ENCODE results near the gene CYREN.

The CYREN gene

DNA sequence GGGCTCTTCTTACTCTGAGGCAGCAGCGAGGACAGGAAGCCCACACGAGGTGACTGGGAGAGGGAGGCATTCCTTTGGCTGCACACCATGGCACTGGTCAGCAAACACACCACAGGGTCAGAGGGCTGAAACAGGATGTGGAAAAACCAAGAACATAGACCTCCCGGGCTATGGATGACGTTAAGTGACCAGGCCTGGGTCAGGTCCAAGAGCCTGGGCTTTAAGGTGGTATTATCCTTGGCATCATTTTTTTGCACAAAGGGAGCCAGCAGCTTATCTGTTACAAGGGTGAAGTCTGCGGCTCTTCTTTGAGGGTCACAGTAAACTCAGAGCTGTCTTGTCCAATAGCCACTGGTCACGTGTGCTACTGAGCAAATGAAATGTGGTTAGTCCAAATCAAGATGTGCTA lies 33.8 kb upstream of the CYREN start:
- TF ChIP-seq, protein P1, sequence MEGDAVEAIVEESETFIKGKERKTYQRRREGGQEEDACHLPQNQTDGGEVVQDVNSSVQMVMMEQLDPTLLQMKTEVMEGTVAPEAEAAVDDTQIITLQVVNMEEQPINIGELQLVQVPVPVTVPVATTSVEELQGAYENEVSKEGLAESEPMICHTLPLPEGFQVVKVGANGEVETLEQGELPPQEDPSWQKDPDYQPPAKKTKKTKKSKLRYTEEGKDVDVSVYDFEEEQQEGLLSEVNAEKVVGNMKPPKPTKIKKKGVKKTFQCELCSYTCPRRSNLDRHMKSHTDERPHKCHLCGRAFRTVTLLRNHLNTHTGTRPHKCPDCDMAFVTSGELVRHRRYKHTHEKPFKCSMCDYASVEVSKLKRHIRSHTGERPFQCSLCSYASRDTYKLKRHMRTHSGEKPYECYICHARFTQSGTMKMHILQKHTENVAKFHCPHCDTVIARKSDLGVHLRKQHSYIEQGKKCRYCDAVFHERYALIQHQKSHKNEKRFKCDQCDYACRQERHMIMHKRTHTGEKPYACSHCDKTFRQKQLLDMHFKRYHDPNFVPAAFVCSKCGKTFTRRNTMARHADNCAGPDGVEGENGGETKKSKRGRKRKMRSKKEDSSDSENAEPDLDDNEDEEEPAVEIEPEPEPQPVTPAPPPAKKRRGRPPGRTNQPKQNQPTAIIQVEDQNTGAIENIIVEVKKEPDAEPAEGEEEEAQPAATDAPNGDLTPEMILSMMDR (conservative IDR thresholded peaks at IDR 0.05), result no peak
- H3K27ac ChIP-seq, result no peak overlapping the region

DNA sequence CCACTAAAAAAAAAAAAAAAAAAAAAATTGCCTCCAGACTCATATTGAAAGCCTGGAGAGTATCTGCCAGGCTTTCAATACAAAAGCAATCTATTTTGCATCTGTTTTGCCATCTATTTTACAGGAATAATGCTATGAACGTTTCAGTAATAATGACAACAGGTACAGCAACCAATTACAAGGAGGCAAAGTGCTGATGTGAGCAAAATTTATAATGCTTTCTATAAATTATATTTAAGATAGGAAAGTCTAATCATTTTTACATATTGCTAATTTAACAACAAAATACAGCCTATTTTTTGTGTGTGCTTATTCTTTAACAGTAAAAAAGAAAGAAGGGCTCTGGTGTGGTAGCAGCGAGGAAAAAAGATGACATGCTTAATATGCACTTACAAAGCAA lies 30.8 kb upstream of the CYREN start:
- no peak overlapping the region for H3K27ac ChIP-seq
- TF ChIP-seq, protein P1 (conservative IDR thresholded peaks at IDR 0.05), result no peak

DNA sequence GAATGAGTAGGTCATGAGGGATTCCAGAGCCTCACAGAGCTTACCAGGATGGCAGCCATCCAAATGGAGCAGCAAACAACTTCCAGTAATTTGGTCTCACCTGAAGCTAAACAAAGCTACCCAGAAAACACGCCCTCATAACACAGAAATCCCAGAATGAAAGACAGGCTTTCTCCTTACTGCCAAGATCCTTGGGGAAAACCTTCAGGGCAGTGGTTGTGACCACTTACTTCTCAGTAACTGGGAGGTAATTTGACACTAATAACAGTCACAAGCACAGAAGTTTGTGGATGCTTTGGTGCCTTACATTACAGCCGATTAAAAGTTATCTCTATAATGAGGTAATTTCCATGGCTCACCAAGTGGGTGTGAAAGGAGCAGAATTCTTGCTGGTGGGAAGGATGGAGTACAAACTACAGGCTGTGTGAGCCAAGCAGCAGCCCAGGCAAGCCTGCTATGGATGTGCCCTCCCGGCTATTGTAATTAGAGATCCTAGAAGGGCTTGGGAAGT lies 30.4 kb upstream of the CYREN start:
- no peak overlapping the region for H3K27ac ChIP-seq
- TF ChIP-seq, protein P1 (conservative IDR thresholded peaks at IDR 0.05), result no peak

DNA sequence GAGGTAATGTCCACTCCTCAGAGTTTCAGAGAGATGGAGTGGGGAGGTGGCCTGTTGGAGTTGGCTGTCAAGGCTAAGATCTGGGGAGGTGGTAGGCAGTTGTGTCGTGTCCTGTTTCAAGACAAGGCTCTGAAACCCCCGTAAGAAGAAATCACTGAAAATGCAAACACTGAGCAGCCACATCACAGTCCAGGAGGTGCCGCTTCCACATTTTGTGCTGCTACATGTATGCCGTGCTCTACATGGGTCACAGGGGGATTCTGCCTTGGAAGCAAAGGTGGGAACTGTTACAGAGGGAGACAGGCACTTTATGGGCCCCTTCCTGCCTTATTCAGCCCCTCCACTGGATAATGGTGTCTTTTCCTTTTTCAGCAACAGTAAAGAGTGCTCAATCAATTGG lies 28.9 kb upstream of the CYREN start:
- no peak overlapping the region for H3K27ac ChIP-seq
- TF ChIP-seq, protein P1 (conservative IDR thresholded peaks at IDR 0.05), result no peak

DNA sequence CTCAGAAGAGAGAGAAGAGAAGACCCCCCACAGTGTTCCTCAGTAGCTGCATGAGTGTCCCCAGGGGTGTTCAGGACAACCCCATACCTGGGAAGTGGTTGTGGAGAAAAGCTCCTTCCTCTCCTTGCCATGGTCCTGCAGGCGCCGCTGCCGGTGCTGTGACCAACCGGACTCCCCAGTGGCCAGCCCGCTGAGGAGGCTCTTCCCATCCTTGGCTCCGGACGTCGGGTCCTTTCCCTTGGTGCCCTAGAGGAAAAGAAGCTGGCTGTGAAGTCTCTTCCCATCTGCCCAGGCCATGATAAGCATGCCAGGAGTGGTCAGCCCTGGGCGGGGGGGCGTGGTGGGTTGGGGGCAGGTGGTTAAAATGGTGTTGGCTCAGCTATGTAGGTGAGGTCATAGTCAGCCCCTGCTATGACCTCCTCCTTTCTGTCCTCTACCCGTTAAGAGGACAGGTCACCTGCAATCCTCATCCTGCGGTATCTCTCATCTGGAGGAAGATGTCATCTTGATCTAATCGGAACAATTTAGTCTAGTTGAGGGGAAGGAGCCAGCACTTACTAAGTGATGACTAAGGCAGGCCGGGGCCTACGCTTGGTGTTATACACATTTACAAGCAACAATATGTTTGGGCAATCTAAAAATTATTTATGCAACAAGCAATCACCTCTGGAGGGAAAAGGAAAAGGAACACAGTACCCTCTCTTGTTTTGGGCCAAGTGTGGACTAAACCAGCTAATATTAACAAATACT lies 27.6 kb upstream of the CYREN start:
- TF ChIP-seq, protein P1 (conservative IDR thresholded peaks at IDR 0.05), result no peak
- H3K27ac ChIP-seq, result no peak overlapping the region

DNA sequence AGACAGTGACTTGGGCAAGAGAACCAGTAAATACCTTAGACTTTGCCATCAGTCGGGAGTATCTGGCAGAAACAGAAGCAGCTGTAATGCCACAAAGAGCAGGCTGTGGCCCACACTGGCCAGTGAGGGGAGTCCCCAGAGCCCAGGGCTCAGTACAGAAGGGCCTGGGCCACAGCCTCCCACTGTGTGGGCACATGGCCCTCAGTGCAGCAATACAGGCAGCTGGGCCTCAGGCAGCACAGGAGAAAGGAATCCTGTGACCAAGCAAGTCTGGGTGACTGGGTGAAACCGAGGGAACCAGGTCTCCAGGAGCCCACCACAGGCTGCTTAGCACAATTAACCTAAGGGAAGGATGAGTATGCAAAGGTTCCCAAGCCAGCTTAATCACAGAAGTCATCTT lies 26.8 kb upstream of the CYREN start:
- TF ChIP-seq, protein P1 (conservative IDR thresholded peaks at IDR 0.05), result no peak
- no peak overlapping the region for H3K27ac ChIP-seq

DNA sequence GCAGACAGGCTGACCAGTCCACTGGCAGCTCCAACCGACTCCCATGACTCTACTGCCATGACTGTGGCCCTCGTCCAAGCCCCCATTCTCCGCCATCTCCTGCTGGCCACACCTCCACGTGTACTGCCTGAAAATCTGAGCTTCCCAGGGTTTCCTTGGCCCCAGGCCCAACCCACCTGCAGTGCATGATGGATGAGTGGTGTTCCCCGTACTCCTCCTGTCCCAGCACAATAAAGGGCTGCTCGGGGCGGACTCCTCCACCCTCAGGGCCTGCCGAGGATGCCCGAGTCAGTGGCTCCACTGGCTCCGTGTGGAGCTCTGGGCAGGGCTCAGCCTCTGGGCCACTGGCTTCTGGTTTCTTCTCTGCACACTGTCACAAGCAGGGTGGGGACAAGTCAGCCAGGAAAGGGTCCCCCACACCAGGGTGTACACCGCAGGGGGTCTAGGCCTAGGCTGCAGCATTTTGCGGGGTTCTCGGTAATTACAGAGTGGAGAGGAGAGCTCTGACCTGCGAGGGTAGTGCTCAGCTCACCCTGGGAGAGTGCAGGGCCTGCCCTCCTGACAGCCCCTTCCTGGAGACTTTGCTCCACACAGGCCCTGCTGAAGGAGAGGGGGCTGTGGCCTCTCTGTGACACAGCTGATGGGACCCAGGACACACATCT lies 25.6 kb upstream of the CYREN start:
- TF ChIP-seq, protein P1 (conservative IDR thresholded peaks at IDR 0.05), result no peak
- no peak overlapping the region for H3K27ac ChIP-seq
